ENCODE measurements around the gene GPR107.

DNA sequence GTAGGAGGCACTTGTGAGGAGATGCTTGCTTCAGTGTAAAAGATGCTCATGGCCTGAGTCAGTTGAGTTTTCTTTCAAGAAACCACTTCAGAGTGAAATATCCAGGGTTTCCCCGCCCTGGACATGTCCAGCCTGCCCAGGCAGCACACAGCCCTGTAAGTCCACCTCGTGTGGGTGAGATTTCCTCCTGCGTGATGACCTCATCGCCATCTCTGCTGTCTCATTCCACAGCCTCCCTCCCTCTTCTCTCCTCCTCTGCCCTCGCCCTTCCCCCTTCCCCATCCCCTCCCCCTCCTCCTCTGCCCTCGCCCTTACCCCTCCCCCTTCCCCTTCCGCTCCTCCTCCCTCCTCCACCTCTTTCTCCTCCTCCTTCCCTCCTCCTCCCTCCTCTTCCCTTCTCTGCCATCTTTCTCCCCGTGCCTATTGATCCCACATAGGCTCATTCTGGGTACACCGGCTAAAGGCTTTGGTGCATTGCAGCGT, 84.5 kb downstream of the GPR107 start:
- TF ChIP-seq, protein P1, sequence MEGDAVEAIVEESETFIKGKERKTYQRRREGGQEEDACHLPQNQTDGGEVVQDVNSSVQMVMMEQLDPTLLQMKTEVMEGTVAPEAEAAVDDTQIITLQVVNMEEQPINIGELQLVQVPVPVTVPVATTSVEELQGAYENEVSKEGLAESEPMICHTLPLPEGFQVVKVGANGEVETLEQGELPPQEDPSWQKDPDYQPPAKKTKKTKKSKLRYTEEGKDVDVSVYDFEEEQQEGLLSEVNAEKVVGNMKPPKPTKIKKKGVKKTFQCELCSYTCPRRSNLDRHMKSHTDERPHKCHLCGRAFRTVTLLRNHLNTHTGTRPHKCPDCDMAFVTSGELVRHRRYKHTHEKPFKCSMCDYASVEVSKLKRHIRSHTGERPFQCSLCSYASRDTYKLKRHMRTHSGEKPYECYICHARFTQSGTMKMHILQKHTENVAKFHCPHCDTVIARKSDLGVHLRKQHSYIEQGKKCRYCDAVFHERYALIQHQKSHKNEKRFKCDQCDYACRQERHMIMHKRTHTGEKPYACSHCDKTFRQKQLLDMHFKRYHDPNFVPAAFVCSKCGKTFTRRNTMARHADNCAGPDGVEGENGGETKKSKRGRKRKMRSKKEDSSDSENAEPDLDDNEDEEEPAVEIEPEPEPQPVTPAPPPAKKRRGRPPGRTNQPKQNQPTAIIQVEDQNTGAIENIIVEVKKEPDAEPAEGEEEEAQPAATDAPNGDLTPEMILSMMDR (IDR thresholded peaks at IDR 0.05), result no peak
- TF ChIP-seq TP53 (CRISPR knock-in tag; IDR thresholded peaks at IDR 0.05) (no peak), CEBPB (IDR thresholded peaks at IDR 0.05) (no peak), NPAS2 (CRISPR knock-in tag; IDR thresholded peaks at IDR 0.05; ENCODE audit: borderline replicate concordance) (no peak), JUNB (IDR thresholded peaks at IDR 0.05) (no peak), RFX5 (IDR thresholded peaks at IDR 0.05) (no peak), KDM5A (IDR thresholded peaks at IDR 0.05) (no peak), ZFP36 (IDR thresholded peaks at IDR 0.05; ENCODE audit: borderline replicate concordance, partially characterized antibody) (no peak), CBX2 (IDR thresholded peaks at IDR 0.05; ENCODE audit: borderline replicate concordance, low read depth) (no peak), RCOR1 (IDR thresholded peaks at IDR 0.05; ENCODE audit: low read depth, low read length) (no peak), POLR2AphosphoS2 (conservative IDR thresholded peaks at IDR 0.05; ENCODE audit: low read length) (no peak), HEYL (CRISPR knock-in tag; IDR thresholded peaks at IDR 0.05) (no peak)
- TF ChIP-seq, protein P2, sequence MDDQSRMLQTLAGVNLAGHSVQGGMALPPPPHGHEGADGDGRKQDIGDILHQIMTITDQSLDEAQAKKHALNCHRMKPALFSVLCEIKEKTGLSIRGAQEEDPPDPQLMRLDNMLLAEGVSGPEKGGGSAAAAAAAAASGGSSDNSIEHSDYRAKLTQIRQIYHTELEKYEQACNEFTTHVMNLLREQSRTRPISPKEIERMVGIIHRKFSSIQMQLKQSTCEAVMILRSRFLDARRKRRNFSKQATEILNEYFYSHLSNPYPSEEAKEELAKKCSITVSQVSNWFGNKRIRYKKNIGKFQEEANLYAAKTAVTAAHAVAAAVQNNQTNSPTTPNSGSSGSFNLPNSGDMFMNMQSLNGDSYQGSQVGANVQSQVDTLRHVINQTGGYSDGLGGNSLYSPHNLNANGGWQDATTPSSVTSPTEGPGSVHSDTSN (IDR thresholded peaks at IDR 0.05), result no peak
- TF ChIP-seq, protein P3, sequence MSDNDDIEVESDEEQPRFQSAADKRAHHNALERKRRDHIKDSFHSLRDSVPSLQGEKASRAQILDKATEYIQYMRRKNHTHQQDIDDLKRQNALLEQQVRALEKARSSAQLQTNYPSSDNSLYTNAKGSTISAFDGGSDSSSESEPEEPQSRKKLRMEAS (IDR thresholded peaks at IDR 0.05), result no peak

Measured in A549 (cell line).